ENCODE measurements around the gene LRCH1.

The LRCH1 gene

DNA sequence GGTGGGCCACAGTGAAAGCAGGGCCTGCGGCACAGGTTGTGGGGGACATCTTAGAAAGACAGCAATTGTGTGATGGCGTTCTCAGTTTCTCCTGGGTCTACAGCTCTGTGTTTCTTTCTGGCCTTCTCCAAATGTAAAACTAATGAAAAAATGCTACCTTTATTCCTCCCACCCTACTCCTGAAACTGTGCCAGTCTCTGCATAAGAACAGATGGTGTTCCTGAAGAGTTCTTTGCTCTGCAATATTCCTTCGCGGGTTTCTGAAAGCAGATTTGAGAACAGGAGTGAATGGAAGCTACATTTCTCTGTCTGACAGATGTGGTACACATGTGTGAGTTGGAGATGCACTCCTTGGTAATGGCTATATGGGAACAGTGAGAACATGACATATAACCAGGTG lies 18.0 kb upstream of the LRCH1 start:
- no peak for DNase-seq (ENCODE audit: low read depth)
- TF ChIP-seq, protein P1, sequence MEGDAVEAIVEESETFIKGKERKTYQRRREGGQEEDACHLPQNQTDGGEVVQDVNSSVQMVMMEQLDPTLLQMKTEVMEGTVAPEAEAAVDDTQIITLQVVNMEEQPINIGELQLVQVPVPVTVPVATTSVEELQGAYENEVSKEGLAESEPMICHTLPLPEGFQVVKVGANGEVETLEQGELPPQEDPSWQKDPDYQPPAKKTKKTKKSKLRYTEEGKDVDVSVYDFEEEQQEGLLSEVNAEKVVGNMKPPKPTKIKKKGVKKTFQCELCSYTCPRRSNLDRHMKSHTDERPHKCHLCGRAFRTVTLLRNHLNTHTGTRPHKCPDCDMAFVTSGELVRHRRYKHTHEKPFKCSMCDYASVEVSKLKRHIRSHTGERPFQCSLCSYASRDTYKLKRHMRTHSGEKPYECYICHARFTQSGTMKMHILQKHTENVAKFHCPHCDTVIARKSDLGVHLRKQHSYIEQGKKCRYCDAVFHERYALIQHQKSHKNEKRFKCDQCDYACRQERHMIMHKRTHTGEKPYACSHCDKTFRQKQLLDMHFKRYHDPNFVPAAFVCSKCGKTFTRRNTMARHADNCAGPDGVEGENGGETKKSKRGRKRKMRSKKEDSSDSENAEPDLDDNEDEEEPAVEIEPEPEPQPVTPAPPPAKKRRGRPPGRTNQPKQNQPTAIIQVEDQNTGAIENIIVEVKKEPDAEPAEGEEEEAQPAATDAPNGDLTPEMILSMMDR (IDR thresholded peaks at IDR 0.05; ENCODE audit: control insufficient read depth, extremely low read depth, insufficient read depth): no peak
- H3K4me3 ChIP-seq (ENCODE audit: low read depth, low read length): no peak overlapping the region

DNA sequence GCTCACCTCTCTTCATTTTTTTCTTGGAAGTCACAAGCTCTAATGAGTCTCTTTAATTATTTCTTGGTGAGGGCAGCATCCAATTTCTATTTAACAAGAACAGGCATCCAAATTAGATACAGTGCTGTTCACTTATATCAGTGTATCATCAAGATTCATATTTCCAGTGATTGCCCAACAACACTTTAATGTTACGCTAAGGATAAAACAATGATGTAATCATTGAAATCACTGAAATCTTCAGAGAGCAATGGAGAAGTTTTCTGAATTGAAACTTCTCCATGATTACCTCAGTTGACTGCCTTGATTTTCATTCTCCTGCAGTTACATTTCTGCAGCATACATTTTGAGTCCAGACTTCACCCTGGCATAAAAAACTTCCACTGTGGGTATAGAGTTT lies 17.1 kb upstream of the LRCH1 start:
- no peak overlapping the region for H3K4me3 ChIP-seq (ENCODE audit: low read depth, low read length)
- TF ChIP-seq, protein P1 (IDR thresholded peaks at IDR 0.05; ENCODE audit: control insufficient read depth, extremely low read depth, insufficient read depth): no peak
- DNase-seq (ENCODE audit: low read depth): no peak

DNA sequence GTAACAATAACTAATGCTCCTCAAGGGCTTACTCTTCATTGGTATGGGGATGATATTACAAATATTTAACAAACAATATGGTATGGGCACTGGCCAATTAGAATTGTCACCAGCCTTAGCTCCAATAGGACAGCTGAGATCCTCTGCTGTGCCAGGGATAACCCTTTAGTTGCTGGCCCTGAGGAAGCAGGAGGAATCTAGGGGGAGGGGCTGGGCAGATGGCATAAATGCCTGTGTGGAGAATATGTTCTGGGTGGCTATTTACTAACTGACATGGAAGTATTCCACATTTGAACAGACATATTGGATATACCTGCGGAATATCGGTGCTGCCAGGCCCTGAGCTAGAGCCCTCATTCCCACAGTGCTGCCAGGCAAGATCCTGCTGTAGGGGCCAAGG lies 16.6 kb upstream of the LRCH1 start:
- no peak overlapping the region for H3K4me3 ChIP-seq (ENCODE audit: low read depth, low read length)
- no peak for DNase-seq (ENCODE audit: low read depth)
- TF ChIP-seq, protein P1 (IDR thresholded peaks at IDR 0.05; ENCODE audit: control insufficient read depth, extremely low read depth, insufficient read depth): no peak

DNA sequence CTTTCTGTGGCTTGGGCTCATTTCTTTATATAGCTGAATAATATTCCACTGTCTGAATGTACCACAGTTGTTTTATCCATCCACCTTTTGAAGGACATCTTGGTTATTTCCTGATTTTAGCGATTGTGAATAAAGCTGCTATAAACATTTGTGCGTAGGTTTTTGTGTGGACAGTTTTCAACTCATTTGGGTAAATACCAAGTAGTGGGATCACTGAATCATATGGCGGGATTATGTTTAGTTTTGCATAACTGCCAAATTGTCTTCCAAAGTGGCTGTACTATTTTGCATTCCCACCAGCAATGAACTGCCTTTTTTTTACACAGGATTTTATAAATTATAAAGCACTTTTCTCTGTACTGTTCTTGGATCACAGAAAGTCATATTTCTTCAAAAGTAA lies 13.7 kb upstream of the LRCH1 start:
- TF ChIP-seq, protein P1 (IDR thresholded peaks at IDR 0.05; ENCODE audit: control insufficient read depth, extremely low read depth, insufficient read depth): no peak
- no peak overlapping the region for H3K4me3 ChIP-seq (ENCODE audit: low read depth, low read length)
- DNase-seq (ENCODE audit: low read depth): no peak

DNA sequence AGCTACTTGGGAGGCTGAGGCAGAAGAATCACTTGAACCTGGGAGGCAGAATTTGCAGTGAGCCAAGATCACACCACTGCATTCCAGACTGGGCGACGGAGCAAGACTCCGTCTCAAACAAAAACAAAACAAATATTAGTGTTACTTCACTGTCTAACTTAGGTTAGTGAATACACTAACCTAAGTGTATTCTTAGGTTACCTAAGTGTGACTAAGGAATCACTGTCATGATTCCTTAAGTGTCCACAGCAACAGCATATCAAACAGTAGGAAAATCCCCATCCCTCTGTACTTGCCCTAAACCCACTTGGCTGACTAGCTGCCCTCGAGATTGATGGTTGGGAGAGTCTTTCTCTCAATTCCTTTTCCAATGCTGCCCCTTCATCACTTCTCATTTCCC lies 11.8 kb upstream of the LRCH1 start:
- no peak overlapping the region for H3K4me3 ChIP-seq (ENCODE audit: low read depth, low read length)
- TF ChIP-seq, protein P1 (IDR thresholded peaks at IDR 0.05; ENCODE audit: control insufficient read depth, extremely low read depth, insufficient read depth): no peak
- DNase-seq (ENCODE audit: low read depth): no peak

DNA sequence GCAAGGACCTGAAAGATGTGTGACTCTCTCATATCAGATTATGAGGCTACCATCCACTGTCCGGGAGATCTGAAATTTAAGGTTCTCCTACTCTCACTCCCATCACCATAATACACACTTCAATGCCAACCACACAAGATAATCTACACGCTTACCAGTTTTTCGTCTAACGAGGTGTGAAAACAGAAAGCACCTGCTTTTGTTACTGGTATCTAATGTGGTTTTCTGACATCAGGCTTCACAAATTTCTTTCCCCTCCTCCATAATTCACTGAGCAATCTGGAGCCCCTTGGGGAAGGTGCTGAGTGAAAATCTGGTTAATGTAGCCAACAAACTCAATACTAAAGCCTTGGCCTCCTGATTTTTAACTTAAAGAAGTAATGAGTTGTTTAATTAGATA lies 10.1 kb upstream of the LRCH1 start:
- TF ChIP-seq, protein P1 (IDR thresholded peaks at IDR 0.05; ENCODE audit: control insufficient read depth, extremely low read depth, insufficient read depth): no peak
- no peak overlapping the region for H3K4me3 ChIP-seq (ENCODE audit: low read depth, low read length)

DNA sequence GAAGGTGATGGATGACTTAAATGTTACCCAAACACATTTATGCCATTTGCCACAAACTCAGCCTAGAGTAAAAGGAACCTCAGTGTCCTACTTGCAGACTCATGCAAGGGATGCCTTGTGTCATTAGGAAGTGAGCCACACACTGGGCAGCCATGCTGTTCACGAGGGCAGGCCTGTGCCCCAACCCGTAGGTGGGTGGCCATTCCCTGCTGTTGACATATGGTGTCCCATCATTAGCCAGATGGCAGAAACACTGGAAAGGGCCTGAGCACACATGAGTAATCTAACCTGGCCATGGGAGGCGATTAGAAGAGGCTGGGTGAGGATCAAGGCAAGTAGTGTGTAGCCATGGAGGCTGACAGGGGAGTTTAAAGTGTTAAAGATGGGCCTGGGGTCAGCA lies 9.7 kb upstream of the LRCH1 start:
- TF ChIP-seq, protein P1 (IDR thresholded peaks at IDR 0.05; ENCODE audit: control insufficient read depth, extremely low read depth, insufficient read depth): no peak
- DNase-seq (ENCODE audit: low read depth): no peak
- H3K4me3 ChIP-seq (ENCODE audit: low read depth, low read length): no peak overlapping the region

More for the DNA sequence above, 10.1 kb upstream of the LRCH1 start:
- no peak for DNase-seq (ENCODE audit: low read depth)

All from LNCaP clone FGC (cell line).